OCI-M1 (cell line): ENCODE measurements around the gene NLGN4Y.
"Not testable (repeated sequence)": the region's sequence is repeated elsewhere in the genome, so short reads cannot be mapped to it uniquely, and the experiment has no call there.

ENCODE experiments used
- DNase-seq: peaks from one replicate; lab custom pipeline; 2025; lab: John Stamatoyannopoulos, UW

The NLGN4Y gene

DNA sequence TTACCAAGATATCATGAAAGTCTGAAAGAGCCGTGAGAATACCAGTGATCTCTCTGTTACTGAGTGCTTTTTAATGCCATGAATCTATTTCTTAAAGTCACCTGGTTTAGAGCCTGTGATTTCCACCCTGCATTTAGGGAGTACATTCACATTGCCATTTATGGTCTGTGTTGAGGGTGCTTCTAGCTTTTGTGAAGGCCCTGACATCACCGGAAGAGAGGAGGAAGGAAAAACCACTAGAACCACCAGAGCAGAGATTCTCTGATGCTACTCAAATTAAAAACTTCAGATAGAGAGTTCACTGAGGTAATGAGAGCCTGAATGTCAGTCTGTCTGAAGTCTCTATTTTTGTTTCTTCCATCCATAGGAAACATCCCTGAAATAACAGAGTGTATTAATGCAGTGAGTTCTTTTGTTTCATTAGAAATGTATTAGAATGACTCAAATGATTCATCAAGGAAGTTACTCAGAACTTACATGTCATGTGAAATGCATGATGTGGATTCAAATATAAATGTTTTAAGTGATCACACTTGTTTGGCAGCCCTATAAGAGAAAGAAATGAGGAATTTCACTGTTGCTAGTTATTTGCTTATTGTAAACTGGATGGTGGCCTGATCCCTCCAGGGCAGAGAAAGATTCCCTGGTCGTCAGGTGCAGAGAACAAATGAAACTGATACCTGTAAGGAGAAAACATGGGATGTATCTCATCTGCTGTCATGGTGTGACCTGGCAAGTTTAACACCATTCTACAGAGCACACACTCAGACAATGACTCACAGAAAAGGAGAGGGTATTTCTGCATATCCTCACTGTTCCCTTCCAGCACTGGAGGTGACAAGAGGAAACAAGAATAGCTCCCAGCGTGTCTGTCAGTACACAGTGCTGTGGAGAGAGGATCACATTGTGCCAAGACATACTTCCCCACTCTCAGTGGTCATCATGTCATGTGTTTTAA, 310.1 kb downstream of the NLGN4Y start:
- no peak for DNase-seq

DNA sequence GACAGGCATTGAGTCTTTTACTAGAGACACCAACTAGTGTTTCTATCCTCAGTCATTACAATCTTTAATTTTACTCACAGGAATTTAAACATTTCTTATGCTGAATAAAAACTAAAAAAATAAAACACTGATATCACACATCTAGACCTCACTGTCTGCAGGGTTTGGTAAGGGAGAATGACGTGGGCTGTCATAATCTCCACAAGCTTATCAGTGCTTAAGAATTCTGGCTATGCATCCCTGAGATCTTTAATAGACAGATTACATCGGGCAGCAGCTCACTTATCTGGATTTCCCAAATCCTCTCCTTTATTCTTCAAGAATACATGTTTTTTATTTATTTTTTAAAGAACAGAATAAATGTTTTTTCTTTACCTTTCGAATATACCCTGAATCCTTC, 313.1 kb downstream of the NLGN4Y start:
- DNase-seq = no peak

DNA sequence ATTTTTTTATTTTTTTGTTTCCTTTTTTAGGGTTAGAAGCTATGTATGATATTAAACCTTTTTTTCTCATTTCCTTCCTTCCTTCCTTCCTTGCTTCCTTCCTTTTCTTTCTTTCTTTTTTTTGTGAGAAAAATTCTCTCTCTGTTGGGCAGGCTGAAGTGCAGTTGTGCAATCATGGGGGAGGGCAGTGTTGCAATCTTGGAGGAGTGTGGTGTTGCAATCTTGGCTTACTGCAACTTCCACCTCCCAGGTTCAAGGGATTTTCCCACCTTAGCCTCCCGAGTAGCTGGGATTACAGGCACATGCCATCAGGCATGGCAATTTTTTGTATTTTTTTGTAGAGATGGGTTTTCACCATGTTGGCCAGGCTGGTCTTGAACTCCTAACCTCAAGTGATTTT, 326.4 kb downstream of the NLGN4Y start:
- no peak for DNase-seq

DNA sequence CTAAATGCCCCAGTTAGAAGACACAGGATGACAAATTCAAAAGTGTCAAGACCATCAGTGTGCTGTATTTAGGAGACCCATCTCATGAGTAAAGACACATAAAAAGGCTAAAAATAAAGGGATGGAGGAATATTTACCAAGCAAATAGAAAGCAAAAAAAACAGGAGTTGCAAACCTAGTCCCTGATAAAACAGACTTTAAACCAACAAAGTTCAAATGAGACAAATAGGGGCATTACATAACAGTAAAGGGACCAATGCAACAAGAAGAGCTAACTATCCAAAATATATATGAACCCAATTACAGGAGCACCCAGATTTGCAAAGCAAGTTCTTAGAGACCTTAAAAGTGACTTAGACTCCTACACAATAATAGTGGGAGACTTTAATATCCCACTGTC, 336.1 kb downstream of the NLGN4Y start:
- DNase-seq = no peak

DNA sequence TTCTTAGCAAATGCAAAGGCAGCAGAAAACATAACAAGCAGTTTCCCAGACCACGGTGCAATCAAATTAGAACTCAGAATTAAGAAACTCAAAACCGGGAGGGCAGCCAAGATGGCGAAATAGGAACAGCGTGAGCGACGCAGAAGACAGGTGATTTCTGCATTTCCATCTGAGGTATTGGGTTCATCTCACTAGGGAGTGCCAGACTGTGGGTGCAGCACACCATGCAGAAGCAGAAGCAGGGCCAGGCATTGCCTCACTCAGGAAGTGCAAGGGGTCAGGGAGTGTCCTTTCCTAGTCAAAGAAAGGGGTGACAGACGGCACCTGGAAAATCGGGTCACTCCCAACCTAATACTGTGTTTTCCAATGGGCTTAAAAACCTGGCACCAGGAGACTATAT, 336.7 kb downstream of the NLGN4Y start:
- DNase-seq = not testable (repeated sequence)

DNA sequence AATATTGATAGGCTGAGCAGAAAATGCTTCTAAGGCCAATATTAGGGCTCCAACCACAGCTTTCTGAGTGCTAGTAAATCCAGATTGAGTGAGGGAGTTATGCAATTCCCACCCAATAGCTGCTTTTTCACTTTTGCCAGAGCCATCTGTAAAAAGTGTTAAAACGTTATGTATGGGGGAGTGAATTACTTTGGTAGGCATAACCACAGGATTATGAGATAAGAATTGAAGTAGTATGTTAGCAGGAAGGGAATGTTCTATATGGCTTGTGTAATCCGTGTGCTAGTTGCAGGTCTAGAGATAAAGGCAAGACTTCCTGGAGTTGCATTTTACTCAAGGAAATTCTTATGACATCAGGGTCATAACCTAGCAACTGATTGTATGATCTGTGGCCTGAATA, 347.6 kb downstream of the NLGN4Y start:
- DNase-seq = no peak
